ENCODE results near the gene ATG14. TPM values are rescaled to one million over a fixed set of nuclear protein-coding genes. Genes with fewer than 3 reads are reported as not detected.

The ATG14 gene
- total and polyA plus RNA-seq, 2 of the 8 experiments (the other 6 are each of a cell fraction or from before 2014, with no cell fraction given), result 4.9 to 10.8 TPM

DNA sequence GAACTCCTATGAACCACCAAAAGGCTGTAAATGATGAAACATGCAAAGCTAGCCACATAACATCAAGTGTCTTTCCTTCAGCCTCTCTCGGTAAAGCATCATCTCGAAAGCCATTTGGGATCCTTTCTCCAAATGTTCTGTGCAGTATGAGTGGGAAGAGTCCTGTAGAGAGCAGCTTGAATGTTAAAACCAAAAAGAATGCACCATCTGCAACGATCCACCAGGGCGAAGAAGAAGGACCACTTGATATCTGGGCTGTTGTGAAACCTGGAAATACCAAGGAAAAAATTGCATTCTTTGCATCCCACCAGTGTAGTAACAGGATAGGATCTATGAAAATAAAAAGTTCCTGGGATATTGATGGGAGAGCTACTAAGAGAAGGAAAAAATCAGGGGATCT, 61.2 kb downstream of the ATG14 start:
- H2AK5ac ChIP-seq (ENCODE audit: low read depth, low read length), result no peak overlapping the region
- H3K23me2 ChIP-seq (ENCODE audit: low read depth, low read length), result no peaks in the 10 kb centered on the region
- TF ChIP-seq, protein P1, sequence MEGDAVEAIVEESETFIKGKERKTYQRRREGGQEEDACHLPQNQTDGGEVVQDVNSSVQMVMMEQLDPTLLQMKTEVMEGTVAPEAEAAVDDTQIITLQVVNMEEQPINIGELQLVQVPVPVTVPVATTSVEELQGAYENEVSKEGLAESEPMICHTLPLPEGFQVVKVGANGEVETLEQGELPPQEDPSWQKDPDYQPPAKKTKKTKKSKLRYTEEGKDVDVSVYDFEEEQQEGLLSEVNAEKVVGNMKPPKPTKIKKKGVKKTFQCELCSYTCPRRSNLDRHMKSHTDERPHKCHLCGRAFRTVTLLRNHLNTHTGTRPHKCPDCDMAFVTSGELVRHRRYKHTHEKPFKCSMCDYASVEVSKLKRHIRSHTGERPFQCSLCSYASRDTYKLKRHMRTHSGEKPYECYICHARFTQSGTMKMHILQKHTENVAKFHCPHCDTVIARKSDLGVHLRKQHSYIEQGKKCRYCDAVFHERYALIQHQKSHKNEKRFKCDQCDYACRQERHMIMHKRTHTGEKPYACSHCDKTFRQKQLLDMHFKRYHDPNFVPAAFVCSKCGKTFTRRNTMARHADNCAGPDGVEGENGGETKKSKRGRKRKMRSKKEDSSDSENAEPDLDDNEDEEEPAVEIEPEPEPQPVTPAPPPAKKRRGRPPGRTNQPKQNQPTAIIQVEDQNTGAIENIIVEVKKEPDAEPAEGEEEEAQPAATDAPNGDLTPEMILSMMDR (IDR thresholded peaks at IDR 0.05; ENCODE audit: control extremely low read depth in 1 of 3, insufficient read depth in 1 of 3, low read depth in 1 of 3, low read length in 3 of 3), result no peak
- TF ChIP-seq CHD1 (IDR thresholded peaks at IDR 0.05; ENCODE audit: low read depth, low read length) (no peak), MAFK (IDR thresholded peaks at IDR 0.05; ENCODE audit: low read depth, low read length) (no peak), SP2 (IDR thresholded peaks at IDR 0.05; ENCODE audit: low read length) (no peak)
- TF ChIP-seq, protein P2, sequence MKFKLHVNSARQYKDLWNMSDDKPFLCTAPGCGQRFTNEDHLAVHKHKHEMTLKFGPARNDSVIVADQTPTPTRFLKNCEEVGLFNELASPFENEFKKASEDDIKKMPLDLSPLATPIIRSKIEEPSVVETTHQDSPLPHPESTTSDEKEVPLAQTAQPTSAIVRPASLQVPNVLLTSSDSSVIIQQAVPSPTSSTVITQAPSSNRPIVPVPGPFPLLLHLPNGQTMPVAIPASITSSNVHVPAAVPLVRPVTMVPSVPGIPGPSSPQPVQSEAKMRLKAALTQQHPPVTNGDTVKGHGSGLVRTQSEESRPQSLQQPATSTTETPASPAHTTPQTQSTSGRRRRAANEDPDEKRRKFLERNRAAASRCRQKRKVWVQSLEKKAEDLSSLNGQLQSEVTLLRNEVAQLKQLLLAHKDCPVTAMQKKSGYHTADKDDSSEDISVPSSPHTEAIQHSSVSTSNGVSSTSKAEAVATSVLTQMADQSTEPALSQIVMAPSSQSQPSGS (IDR thresholded peaks at IDR 0.05; ENCODE audit: low read length), result no peak
- TF ChIP-seq, protein P3, sequence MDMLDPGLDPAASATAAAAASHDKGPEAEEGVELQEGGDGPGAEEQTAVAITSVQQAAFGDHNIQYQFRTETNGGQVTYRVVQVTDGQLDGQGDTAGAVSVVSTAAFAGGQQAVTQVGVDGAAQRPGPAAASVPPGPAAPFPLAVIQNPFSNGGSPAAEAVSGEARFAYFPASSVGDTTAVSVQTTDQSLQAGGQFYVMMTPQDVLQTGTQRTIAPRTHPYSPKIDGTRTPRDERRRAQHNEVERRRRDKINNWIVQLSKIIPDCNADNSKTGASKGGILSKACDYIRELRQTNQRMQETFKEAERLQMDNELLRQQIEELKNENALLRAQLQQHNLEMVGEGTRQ (IDR thresholded peaks at IDR 0.05; ENCODE audit: low read length), result no peak
- no peak overlapping the region for H4K91ac ChIP-seq (replicated peaks; ENCODE audit: insufficient read length, low read length)
- DNase-seq (ENCODE audit: low read depth in 1 of 2, low spot score in 2 of 2) (peak in 1 of 2 experiments; percentile 14), FAIRE-seq (no peak)
- H3K4me2 ChIP-seq (ENCODE audit: insufficient read depth in 1 of 2, low read depth in 2 of 2, low read length in 2 of 2), result no peak overlapping the region
- H2BK20ac ChIP-seq (ENCODE audit: low read length), result no peak overlapping the region
- H3K36me3 ChIP-seq (ENCODE audit: control insufficient read depth in 2 of 4, insufficient read depth in 4 of 4, low read length in 3 of 4), result peaks cover 0 to 12% (median 4%) of the 10 kb centered on the region in 4 experiments; a peak in 4 of 8 replicates
- peaks cover 2% of the 10 kb centered on the region; the same call in 1 of the 2 replicates for H3K79me1 ChIP-seq (ENCODE audit: low read depth, low read length)
- H4K8ac ChIP-seq (ENCODE audit: extremely low read depth, insufficient read depth, low read length), result no peak overlapping the region
- no peak overlapping the region for H3K9ac ChIP-seq (replicated peaks in 1 of 4; ENCODE audit: extremely low read depth in 1 of 4, low read depth in 3 of 4, low read length in 3 of 4)
- no peak overlapping the region for H3K4me3 ChIP-seq (ENCODE audit: extremely low read depth in 1 of 4, insufficient read depth in 2 of 4, low read depth in 3 of 4, low read length in 4 of 4)
- no peak overlapping the region for H2BK12ac ChIP-seq (ENCODE audit: low read depth, low read length)
- H2BK15ac ChIP-seq (ENCODE audit: low read length), result no peak overlapping the region
- no peak overlapping the region for H2BK5ac ChIP-seq (ENCODE audit: low read depth, low read length)
- H2BK120ac ChIP-seq (replicated peaks; ENCODE audit: low read depth, low read length), result no peak overlapping the region
- H3K18ac ChIP-seq (ENCODE audit: extremely low read depth, low read length), result no peak overlapping the region
- no peak overlapping the region for H3K14ac ChIP-seq (ENCODE audit: insufficient read length)
- WGBS, 2 experiments (ENCODE audit: extremely low coverage in 1 of 2, insufficient coverage in 1 of 2, insufficient read length in 1 of 2, insufficient replicate concordance in 2 of 2, low coverage in 1 of 2, low lambda C conversion rate in 2 of 2, missing lambda C conversion rate in 1 of 2), result 100% methylated on average over 4 of the region's 4 CpGs; no CpG with 5 or more reads in 1 of the 2 experiments
- peaks cover 0 to 10% of the 10 kb centered on the region in 2 experiments; a peak in 2 of 4 replicates for H3K79me2 ChIP-seq (ENCODE audit: control insufficient read depth in 1 of 2, insufficient read depth in 2 of 2, low read length in 2 of 2)
- peaks cover 0 to 9% of the 10 kb centered on the region in 2 experiments for H4K20me1 ChIP-seq (replicated peaks in 1 of 2; ENCODE audit: control insufficient read depth in 1 of 2, insufficient read depth in 2 of 2, low read length in 2 of 2)
- peaks cover 0 to 2% (median 0%) of the 10 kb centered on the region in 4 experiments; a peak in 1 of 7 replicates for H3K27me3 ChIP-seq (replicated peaks in 1 of 4; ENCODE audit: control insufficient read depth in 3 of 4, extremely low read depth in 1 of 4, insufficient read depth in 3 of 4, low read length in 3 of 4)
- no peak overlapping the region for H3K23ac ChIP-seq (ENCODE audit: insufficient read length)
- H3K4me1 ChIP-seq (replicated peaks in 1 of 4; ENCODE audit: control insufficient read depth in 3 of 4, insufficient read depth in 4 of 4, low read length in 3 of 4), result no peaks in the 10 kb centered on the region
- POLR2A ChIA-PET (ENCODE audit: partially characterized antibody), result interaction anchor here (0.6 kb wide), 1 partner anchor 65 kb away, joined by 4 read pairs; no protein-coding TSS in a partner anchor
- H3K56ac ChIP-seq (replicated peaks; ENCODE audit: insufficient read length, low read depth, low read length), result no peak overlapping the region
- no peak overlapping the region for H4K5ac ChIP-seq (ENCODE audit: insufficient read length, low read depth, low read length)
- no peak overlapping the region for H3K27ac ChIP-seq (ENCODE audit: low read depth, low read length)
- CTCF ChIA-PET (ENCODE audit: partially characterized antibody), result interaction anchor here (0.6 to 2.5 kb wide), 11 partner anchors 8 to 155 kb away, joined by 3 to 10 read pairs (median 4); partner anchors contain the start of gene FBXO34
- no peak overlapping the region for H3K4ac ChIP-seq (replicated peaks; ENCODE audit: insufficient read length, low read depth, low read length)
- no peak overlapping the region for H2AFZ ChIP-seq (ENCODE audit: low read length)
- no peaks in the 10 kb centered on the region for H3K9me3 ChIP-seq (ENCODE audit: insufficient read depth in 2 of 2, low read depth in 1 of 2, low read length in 1 of 2)

Measured in H1 (cell line).